ENCODE results near the gene FTSJ3. TPM values are rescaled to one million over a fixed set of nuclear protein-coding genes. Genes with fewer than 3 reads are reported as not detected.
"Not testable (repeated sequence)": the region's sequence is repeated elsewhere in the genome, so short reads cannot be mapped to it uniquely, and the experiment has no call there.

The FTSJ3 gene
- total RNA-seq (10 to 100 TPM; 62.1 to 62.2 TPM), polyA plus RNA-seq (10 to 100 TPM; 12.3 to 40.8 TPM)

DNA sequence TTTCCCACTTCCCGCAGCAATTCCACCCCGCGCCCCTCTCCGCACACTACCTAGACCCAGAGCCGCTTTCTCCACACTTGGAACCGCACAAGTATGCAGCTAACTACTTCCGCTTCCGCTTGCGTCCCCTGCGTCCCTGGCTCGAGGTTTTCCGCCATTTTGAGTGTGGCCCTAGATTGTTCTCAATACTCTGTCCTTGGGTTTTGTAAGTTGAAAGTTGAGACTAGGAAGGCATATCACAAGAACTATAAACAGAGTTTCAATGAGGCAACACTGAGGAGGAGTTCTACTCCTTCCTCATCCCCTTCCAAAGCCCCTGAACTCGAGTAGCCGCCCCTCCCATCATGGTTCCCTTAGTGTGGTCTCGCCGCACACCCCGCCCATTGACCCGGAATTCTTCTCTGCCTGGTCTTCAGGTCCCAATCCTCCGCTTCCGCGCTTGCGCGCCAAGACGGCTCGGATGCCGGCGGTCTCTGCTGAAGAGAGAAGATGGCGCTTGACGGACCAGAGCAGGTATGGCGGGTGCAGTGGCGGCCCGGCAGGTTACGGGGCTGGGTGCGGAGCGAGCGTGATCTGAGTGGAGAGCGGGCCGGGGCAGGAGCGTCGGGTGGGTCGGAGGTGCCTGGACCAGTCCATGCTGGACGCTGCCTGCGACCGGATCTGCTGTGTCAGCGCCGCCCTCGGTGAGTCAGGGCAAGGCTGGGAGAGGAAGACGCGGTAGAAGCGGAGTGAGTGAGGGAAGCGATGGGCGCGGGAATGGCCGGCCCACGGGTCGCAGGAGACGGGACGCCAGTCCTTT, at the start of gene FTSJ3, which contains the start of gene PSMC5:
FTSJ3 (minus strand) TSS at position 662 of the 799 bp plus-strand sequence. CDS start 761 bp downstream, outside the sequence.
PSMC5 (plus strand) TSS at position 430 of the 799 bp plus-strand sequence; CDS start at position 490, 60 bp downstream.
- Mint-ChIP-seq H3K36me3 (peaks cover 62 to 93% of the 10 kb centered on the region in 2 donors), H3K27me3 (no peaks in the 10 kb centered on the region), H3K4me1 (peaks cover 46 to 92% (median 74%) of the 10 kb centered on the region in 4 donors), H3K4me3 (peak within 1 kb of the TSS; percentile 93 to 100 (median 98)), H3K27ac (peak within 1 kb of the TSS; percentile 95 to 100 (median 100)), H3K9me3 (peaks cover 0 to 3% (median 0%) of the 10 kb centered on the region in 8 donors)
- peaks cover 62% of the 10 kb centered on the region for H3K4me1 ChIP-seq (ENCODE audit: insufficient read depth, low read length)
- H3K27ac ChIP-seq (ENCODE audit: low read depth, low read length) = peak within 1 kb of the TSS; percentile 90
- peaks cover 67% of the 10 kb centered on the region for H3K36me3 ChIP-seq (ENCODE audit: insufficient read depth, low read length)
- CTCF ChIA-PET (ENCODE audit: partially characterized antibody) = interaction anchor here (1.0 to 5.3 kb wide), 10 partner anchors 7 to 51 kb away, joined by 3 to 37 read pairs (median 4); partner anchors contain the start of gene SMARCD2
- POLR2A ChIA-PET (ENCODE audit: partially characterized antibody) = interaction anchor here (0.9 to 12.7 kb wide), 15 partner anchors 9 to 319 kb away, joined by 3 to 129 read pairs (median 4); partner anchors contain the start of genes CCDC47, DDX42, LIMD2 and MAP3K3
- no peaks in the 10 kb centered on the region for H3K9me3 ChIP-seq (ENCODE audit: control insufficient read depth in 1 of 2, low read length in 2 of 2)
- peak; percentile 96 to 98 (median 97) for DNase-seq
- peak within 1 kb of the TSS; percentile 93 for H3K4me3 ChIP-seq (ENCODE audit: low read length in 2 of 2)
- intact Hi-C loops (cut with micrococcal nuclease) = loop anchor here (1.0 to 5.0 kb wide), 5 partner anchors 16 to 205 kb away; partner anchors contain the start of genes CCDC47, MAP3K3 and STRADA
- H3K27me3 ChIP-seq (ENCODE audit: insufficient read depth, low read length) = no peaks in the 10 kb centered on the region

DNA sequence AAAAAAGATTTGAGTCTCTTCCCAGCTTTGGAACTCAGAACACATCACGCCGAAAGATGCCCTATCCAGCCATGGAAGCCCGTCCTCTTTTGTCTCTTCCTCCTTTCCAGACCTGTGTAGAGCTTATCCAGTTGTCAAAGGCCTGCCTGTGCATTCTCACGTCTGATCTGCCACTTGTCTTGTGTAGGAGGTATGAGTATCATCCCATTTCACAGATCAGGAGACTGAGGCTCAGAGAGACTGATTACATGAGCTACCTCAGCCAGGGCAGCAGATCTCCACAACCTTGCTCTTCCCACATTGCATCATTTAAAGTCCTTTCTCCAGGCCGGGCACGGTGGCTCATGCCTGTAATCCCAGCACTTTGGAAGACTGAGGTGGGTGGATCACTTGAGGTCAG, 47.2 kb upstream of the FTSJ3 start:
- H3K4me1 Mint-ChIP-seq = not testable (repeated sequence)

GRCh38 chr17:63874061-63874626, 46.7 kb upstream of the FTSJ3 start:
- H3K27ac ChIP-seq (ENCODE audit: low read depth, low read length); H3K4me1 Mint-ChIP-seq; H3K4me3 Mint-ChIP-seq; H3K27me3 Mint-ChIP-seq; DNase-seq; H3K9me3 ChIP-seq (ENCODE audit: control insufficient read depth in 1 of 2, low read length in 2 of 2); H3K36me3 ChIP-seq (ENCODE audit: insufficient read depth, low read length); POLR2A ChIA-PET (ENCODE audit: partially characterized antibody); H3K4me3 ChIP-seq (ENCODE audit: low read length in 2 of 2); intact Hi-C loops (cut with micrococcal nuclease); H3K27ac Mint-ChIP-seq; H3K36me3 Mint-ChIP-seq; H3K27me3 ChIP-seq (ENCODE audit: insufficient read depth, low read length); H3K4me1 ChIP-seq (ENCODE audit: insufficient read depth, low read length); H3K9me3 Mint-ChIP-seq: not testable (repeated sequence)
- CTCF ChIA-PET (ENCODE audit: partially characterized antibody) = interaction anchor here (0.8 to 1.8 kb wide), 2 partner anchors 8 to 14 kb away, joined by 3 read pairs; no protein-coding TSS in a partner anchor

More for the DNA sequence above, 47.2 kb upstream of the FTSJ3 start:
- H3K27ac Mint-ChIP-seq; intact Hi-C loops (cut with micrococcal nuclease); H3K4me3 ChIP-seq (ENCODE audit: low read length in 2 of 2); H3K36me3 Mint-ChIP-seq; H3K4me3 Mint-ChIP-seq; H3K27me3 ChIP-seq (ENCODE audit: insufficient read depth, low read length); DNase-seq; POLR2A ChIA-PET (ENCODE audit: partially characterized antibody); H3K9me3 Mint-ChIP-seq; H3K9me3 ChIP-seq (ENCODE audit: control insufficient read depth in 1 of 2, low read length in 2 of 2); H3K36me3 ChIP-seq (ENCODE audit: insufficient read depth, low read length); H3K4me1 ChIP-seq (ENCODE audit: insufficient read depth, low read length); H3K27me3 Mint-ChIP-seq; H3K27ac ChIP-seq (ENCODE audit: low read depth, low read length): not testable (repeated sequence)
- CTCF ChIA-PET (ENCODE audit: partially characterized antibody) = interaction anchor here (0.6 to 1.8 kb wide), 3 partner anchors 9 to 244 kb away, joined by 3 read pairs; no protein-coding TSS in a partner anchor

- intact Hi-C loops (cut with micrococcal nuclease); H3K36me3 ChIP-seq (ENCODE audit: insufficient read depth, low read length); DNase-seq; H3K9me3 Mint-ChIP-seq; H3K36me3 Mint-ChIP-seq; H3K4me3 ChIP-seq (ENCODE audit: low read length in 2 of 2); H3K4me3 Mint-ChIP-seq; H3K27ac ChIP-seq (ENCODE audit: low read depth, low read length); H3K27me3 ChIP-seq (ENCODE audit: insufficient read depth, low read length); H3K27ac Mint-ChIP-seq; POLR2A ChIA-PET (ENCODE audit: partially characterized antibody); H3K9me3 ChIP-seq (ENCODE audit: control insufficient read depth in 1 of 2, low read length in 2 of 2); H3K4me1 ChIP-seq (ENCODE audit: insufficient read depth, low read length); H3K4me1 Mint-ChIP-seq; H3K27me3 Mint-ChIP-seq: not testable (repeated sequence)
- CTCF ChIA-PET (ENCODE audit: partially characterized antibody) = interaction anchor here (1.8 kb wide), 1 partner anchor 13 kb away, joined by 3 read pairs; no protein-coding TSS in a partner anchor
Observed at GRCh38 chr17:63873577-63873976, 46.1 kb upstream of the FTSJ3 start, which contains the start of gene CSH2. Gene CSH2, minus strand, starts transcription at chr17:63873677. Its CDS starts 63 bp downstream, at chr17:63873614.

DNA sequence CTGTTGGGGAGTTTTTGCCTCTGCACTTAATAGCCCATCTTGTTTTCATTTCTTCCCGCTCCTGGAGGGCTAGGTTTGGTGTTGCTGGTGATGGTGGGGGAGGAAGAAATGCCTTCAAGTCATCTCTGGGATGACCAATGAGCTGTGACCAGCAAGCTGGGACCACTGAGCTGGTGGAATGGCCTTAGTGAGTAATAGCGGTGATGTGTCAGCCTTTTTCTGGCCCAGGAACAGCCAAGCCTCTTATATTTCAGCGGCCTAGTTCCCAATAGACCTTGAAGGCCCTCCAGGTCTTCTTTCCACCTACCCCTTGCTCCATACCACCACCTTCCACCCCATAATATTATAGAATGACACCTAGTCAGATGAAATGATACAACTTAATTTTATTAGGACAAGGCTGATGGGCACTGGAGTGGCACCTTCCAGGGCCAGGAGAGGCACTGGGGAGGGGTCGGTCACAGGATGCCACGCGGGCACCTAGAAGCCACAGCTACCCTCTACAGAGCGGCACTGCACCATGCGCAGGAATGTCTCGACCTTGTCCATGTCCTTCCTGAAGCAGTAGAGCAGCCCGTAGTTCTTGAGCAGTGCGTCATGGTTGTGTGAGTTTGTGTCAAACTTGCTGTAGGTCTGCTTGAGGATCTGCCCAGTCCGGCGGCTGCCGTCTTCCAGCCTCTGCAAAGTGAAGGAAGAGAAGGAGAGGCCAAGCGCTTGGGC, 44.3 kb upstream of the FTSJ3 start:
- H3K27me3 Mint-ChIP-seq; H3K9me3 Mint-ChIP-seq; H3K36me3 Mint-ChIP-seq; H3K27ac ChIP-seq (ENCODE audit: low read depth, low read length); CTCF ChIA-PET (ENCODE audit: partially characterized antibody); H3K4me3 ChIP-seq (ENCODE audit: low read length in 2 of 2); intact Hi-C loops (cut with micrococcal nuclease); POLR2A ChIA-PET (ENCODE audit: partially characterized antibody); H3K9me3 ChIP-seq (ENCODE audit: control insufficient read depth in 1 of 2, low read length in 2 of 2); H3K36me3 ChIP-seq (ENCODE audit: insufficient read depth, low read length); DNase-seq; H3K27ac Mint-ChIP-seq; H3K4me1 ChIP-seq (ENCODE audit: insufficient read depth, low read length); H3K4me3 Mint-ChIP-seq; H3K27me3 ChIP-seq (ENCODE audit: insufficient read depth, low read length); H3K4me1 Mint-ChIP-seq: not testable (repeated sequence)

DNA sequence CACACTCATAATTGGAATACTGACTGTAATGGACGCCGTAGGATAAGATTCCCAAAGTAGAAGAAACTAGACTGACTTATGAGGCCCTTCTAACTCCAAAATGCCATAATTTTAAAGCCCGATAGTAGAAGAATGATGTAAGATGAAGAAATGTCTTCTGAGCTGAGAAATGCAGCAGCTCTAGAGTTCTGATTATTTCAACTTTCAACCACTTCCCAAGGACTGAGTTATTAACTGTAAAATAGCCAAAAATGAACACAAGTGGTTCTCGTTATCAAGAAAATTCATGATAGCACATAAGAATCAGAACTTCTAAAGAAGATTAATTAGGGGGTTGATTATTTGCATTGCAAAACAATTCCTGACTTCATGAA, 42.8 kb upstream of the FTSJ3 start:
- H3K27ac ChIP-seq (ENCODE audit: low read depth, low read length); H3K9me3 Mint-ChIP-seq; H3K9me3 ChIP-seq (ENCODE audit: control insufficient read depth in 1 of 2, low read length in 2 of 2); H3K27ac Mint-ChIP-seq; H3K4me1 Mint-ChIP-seq; DNase-seq; H3K36me3 Mint-ChIP-seq; intact Hi-C loops (cut with micrococcal nuclease); H3K4me3 ChIP-seq (ENCODE audit: low read length in 2 of 2); H3K4me1 ChIP-seq (ENCODE audit: insufficient read depth, low read length); H3K27me3 Mint-ChIP-seq; H3K36me3 ChIP-seq (ENCODE audit: insufficient read depth, low read length); H3K27me3 ChIP-seq (ENCODE audit: insufficient read depth, low read length); POLR2A ChIA-PET (ENCODE audit: partially characterized antibody); H3K4me3 Mint-ChIP-seq: not testable (repeated sequence)
- CTCF ChIA-PET (ENCODE audit: partially characterized antibody) = interaction anchor here (0.8 to 1.5 kb wide), 3 partner anchors 9 to 40 kb away, joined by 3 to 5 read pairs (median 3); partner anchors contain the start of gene CSHL1

All from CD4-positive, alpha-beta memory T cell (primary cell).